Occipital lobe (tissue), 2 donors: ENCODE measurements around the gene ADARB2. TPM values are rescaled to one million over a fixed set of nuclear protein-coding genes. Genes with fewer than 3 reads are reported as not detected.
"Not testable (repeated sequence)": the region's sequence is repeated elsewhere in the genome, so short reads cannot be mapped to it uniquely, and the experiment has no call there.

Source experiments
- DNase-seq: peaks from one replicate; lab custom pipeline; 2025; lab: John Stamatoyannopoulos, UW
- total RNA-seq: library from RNA; depleted of rRNA; stranded (reverse); fragments of >200 nt; gene quantifications from one replicate; pipeline ENCODE4 v1.2.3, GENCODE V29; 2014

ADARB2 gene
- total RNA-seq, 1 donor from 2014 or later: 4.8 TPM

DNA sequence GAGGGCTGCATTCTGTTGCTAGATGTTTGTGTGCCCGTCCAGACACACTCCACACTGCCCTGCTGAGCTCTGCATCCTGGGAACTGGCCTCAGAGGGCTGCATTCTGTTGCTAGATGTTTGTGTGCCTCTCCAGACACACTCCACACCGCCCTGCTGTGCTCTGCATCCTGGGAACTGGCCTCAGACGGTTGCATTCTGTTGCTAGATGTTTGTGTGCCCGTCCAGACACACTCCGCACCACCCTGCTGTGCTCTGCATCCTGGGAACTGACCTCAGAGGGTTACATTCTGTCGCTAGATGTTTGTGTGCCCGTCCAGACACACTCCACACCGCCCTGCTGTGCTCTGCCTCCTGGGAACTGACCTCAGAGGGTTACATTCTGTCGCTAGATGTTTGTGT lies 120.6 kb downstream of the ADARB2 start:
- not testable (repeated sequence) for DNase-seq

DNA sequence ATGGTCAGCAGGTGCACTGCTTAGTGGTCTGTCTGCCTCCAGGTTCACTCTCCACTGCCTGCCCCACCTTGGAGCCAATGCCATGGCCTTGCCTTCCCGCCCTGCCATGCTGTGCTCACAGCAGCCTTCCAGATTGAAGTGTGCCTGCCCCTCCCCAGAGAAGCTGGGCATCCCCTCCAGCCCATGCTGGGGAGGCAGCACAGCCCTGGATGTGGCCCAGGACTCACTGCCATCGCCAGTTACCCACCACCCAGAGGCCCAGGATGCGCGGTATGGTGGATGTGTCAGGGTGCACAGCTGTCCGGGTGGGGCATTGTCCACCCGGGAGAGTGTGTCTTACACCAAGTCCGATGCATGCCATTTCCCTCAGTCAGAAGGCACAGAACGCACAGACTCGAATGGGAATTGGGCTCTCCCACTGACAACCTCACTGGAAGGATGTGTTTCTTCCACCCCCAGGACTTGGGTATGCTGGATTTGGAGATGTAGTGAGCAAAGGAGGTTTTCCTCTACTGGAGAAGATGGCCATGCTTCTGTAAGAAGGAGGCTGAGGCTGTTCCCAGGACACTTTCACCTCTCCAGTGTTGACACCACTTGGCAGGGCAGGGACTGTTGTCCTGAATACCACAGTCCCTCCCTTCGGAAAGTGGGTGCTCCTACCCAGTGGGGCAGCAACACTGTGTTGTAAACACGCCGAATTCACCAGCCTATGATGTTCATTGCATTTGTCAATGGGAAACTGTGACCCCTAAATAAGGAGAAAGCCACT lies 122.0 kb downstream of the ADARB2 start:
- DNase-seq: no peak

DNA sequence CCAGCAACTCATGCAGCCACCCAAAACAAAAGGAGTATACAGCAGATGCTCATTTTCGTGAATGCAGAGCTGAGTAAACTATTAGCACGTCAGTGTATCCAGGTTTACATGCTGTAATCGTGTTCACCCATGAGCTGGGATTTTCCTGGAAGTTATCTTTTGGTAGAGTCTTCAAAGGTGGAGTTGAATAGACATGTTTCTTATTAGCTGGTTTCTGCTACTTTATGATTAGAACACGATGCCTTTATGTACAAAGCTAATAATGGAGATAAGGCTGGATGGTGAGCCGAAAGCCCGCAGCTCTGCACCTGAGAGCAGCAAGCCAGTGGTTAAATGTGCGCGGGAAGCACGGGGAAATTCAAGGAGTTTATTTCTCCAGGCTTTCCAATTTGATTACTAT lies 123.8 kb downstream of the ADARB2 start:
- no peak for DNase-seq

DNA sequence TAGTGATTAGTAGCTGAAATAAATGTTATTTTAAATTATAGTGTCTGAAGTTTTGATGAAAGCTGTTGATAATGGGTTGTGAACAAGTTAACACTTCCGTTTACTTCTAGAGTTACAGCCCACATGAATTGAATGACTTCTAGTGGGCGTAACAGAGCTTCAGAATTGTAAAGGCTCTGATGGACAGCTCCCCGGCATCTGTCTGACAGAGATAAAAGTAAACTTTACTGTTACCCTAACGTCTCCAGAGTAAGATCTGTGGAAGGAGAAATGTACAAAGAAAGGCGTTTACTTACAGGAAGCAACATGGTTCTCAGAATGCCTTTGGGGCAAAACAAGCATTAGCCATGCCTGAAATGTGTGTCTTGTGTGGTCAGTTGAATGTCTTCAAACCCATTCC lies 124.4 kb downstream of the ADARB2 start:
- DNase-seq: no peak

DNA sequence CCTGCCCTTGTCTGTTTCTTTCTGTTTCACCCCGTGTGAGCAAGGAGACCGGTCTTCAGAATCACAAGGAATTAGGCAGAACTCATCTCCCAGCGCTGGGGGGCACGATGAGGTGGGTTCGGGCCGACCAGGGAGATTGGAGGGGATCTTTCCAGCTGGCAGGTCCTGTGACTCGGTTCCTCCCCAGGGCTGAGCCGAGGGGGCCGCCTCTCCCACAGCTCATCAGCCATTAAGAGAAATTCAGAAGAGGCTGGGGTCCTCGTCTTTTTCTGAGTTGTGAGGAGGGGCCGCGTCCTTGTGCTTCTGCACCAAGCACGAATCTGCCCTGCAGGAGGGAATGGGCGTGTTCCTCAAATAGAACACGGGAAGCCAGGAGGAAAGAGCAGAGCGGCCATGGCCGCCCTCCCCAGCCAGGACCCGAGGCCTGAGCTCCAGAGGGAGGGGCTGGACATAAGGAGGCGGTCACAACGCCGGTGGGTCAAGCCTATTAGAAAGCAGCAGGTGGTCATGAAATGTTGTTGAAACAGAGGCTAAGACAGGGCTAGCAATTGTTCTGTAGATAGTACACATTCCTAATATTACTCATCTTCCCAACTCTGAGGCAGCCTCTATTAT lies 125.3 kb downstream of the ADARB2 start:
- DNase-seq: no peak

DNA sequence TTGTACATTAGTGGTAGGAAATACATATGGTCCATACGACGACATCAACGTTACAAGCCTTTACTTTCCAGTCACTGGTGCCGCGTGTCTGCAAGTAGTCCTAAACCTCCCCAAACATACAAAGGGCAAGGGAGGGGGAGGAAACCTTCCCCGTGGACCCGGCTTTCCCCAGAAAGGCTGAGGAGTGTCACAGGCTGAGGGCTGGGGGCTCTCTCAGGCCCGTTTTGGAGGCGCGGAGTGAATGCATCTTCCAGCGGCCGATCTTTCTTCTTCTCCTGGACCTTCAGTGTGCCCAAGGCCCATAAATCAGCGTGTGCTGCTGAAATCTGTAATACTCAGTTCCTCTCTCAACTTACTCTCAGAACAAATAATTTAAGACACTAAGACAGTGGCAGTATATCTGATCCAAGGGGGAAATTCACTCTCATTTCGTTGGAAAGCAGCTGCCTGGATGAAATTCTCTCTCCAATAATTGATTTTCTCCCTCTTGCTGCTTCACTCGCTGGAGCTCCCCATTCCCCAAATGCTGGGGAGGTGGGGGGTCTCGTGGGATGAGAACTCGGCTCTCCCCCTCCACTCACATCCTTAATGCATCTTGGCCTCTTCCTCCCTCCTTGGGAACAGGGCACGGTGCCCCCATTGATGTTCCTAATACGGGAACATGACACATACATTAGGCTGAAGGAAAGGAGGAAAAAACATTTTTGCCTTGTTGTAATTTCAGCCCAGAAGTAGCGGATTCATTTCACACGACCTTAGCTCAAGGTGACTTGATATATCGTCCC lies 126.1 kb downstream of the ADARB2 start:
- DNase-seq: no peak

- DNase-seq: no peak
Measured at GRCh38 chr10:1609648-1609970, 127.7 kb downstream of the ADARB2 start.

GRCh38 chr10:1608851-1609647 lies 128.3 kb downstream of the ADARB2 start:
- DNase-seq: no peak

DNA sequence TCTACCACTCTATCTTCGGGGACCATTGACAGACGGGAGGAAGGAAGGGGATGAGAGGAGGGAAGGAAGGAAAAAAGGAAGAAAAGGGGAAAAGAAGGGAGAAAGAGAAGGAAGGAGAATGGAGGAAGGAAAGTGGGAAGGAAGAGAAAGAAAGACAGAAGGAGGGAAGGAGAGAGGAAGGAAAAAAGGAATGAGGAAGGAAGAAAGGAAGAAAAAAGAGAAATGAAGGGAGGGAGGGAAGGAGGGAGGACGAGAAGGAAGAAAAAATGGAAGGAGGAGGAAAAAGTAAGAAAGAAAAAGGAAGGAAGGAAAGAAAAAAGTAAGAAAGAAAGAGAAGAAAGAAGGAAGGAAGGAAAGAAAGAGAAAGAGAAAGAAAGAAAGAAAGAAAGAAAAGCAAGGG lies 128.9 kb downstream of the ADARB2 start:
- DNase-seq: no peak

DNA sequence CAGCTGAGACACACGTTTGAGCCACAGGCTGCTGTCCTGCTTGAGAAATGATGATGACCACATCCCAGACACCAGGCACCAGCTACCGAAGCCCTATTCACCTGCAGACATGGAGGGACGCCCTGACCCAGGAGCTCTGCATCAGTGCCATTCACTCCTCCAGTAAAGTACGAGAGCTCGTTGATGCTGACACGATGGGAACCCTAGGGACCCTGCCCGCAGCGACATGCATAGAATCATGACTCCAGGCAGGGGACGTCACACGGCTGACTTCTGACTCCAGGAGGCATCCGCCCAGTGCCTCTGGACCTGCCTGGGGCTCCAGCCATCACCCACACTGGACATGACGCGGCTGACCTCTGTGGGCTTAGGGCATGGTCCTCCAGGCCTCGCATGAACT lies 129.9 kb downstream of the ADARB2 start:
- DNase-seq: no peak

DNA sequence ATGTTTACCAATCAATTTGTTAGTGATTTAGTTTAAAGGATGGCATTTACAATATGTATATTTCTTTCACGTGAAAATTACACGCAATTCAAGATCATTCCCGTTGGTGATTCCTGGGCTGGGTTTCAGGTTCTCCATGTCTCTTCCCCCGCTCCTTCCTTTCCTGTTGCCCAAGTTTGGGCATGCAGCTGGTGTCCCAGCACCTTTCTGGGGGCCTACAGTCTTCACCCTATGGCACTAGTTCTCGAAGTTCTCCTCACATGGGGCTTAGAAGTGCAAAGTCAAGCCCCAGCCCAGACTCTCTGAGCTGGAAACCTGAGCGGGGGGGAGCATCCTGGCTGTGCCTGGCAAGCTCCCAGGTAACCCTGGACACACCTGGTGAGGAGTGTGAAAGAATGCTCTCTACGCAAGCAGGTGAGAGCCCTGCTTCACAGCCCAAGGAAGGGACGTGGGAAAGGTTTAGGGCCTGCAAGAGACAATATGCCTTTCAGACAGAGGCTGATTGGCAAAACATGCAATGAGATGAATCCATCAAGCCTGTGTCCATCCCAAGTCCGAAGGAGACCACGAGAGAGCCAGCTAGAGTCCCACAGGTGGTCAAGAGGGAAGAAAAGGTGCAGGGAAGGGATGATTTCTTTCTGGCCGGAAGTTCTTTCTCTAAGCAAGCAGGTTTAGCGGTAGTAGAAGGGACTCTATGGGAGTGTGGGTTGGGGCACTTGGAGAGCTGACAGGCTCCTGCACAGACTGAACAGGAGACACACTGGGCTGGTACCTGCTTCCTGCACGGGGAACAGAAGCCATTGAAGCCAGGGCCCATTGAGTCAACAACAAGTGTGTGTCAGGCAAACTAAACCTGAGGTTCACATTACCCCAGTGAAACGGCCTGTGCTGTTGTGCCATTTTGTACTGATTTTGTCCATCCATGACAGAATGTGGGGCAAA lies 131.1 kb downstream of the ADARB2 start:
- DNase-seq: no peak

GRCh38 chr10:1605121-1605520 lies 132.2 kb downstream of the ADARB2 start:
- no peak for DNase-seq

DNA sequence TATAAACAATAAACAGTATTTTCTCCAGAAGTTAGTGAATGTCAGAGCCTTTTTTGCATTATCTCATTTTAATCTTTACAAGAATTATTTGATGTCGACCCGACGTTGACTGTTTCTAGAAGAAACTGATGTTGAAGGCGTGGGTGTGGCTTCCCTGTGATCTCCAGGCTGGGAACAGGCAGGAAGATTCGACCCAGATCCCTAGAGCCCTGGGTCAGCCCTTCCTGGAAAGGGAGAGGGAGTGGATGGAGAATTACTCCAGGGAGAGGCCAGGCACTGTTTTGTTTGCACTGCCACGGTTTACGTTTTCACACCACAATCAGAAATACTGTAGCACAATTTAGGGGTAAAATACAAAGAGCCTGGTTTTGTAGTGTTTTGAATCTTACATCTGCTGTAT lies 133.1 kb downstream of the ADARB2 start:
- DNase-seq: no peak

DNA sequence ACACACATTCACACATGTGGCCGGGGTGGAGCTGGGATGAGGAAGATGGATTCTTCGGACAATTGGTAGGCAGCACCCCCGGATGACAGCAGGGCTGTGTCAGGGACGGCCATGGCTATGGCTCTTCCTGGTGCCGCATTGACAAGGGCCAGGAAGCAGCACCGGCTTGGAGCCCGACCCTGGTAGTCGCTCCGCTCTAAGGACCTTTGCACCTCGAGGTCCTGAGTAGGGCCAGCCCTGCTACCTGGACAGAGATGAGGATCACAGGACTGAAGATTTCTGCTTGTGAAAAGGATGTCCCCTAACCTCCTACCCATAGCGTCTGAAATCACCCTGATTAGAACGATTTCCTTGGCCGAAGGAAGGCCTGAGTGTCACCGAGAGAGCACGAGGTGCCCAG lies 134.1 kb downstream of the ADARB2 start:
- no peak for DNase-seq

- no peak for DNase-seq
Measured at GRCh38 chr10:1602037-1602484, 135.3 kb downstream of the ADARB2 start.

- DNase-seq: no peak
Measured at GRCh38 chr10:1601406-1601805, 135.9 kb downstream of the ADARB2 start.

DNA sequence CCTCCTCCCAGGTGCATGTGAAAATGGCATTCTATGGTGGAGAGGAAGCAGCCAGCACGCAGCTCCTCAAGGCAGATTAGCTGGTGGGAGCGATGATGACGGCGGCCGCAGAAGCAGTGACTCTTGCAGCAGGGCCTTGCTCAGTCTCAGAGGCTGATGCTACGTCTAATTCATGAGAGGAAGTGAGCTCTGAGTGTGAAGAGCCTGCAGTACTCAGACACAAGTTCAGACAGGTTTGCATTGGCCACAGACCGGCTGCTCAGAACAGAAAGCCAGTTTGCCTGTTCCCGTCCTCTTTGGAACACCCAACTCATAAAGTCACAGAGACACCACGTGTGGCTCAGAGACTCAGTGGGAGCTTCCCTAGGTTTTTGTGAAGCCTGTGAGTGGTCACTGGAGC lies 136.5 kb downstream of the ADARB2 start:
- no peak for DNase-seq

DNA sequence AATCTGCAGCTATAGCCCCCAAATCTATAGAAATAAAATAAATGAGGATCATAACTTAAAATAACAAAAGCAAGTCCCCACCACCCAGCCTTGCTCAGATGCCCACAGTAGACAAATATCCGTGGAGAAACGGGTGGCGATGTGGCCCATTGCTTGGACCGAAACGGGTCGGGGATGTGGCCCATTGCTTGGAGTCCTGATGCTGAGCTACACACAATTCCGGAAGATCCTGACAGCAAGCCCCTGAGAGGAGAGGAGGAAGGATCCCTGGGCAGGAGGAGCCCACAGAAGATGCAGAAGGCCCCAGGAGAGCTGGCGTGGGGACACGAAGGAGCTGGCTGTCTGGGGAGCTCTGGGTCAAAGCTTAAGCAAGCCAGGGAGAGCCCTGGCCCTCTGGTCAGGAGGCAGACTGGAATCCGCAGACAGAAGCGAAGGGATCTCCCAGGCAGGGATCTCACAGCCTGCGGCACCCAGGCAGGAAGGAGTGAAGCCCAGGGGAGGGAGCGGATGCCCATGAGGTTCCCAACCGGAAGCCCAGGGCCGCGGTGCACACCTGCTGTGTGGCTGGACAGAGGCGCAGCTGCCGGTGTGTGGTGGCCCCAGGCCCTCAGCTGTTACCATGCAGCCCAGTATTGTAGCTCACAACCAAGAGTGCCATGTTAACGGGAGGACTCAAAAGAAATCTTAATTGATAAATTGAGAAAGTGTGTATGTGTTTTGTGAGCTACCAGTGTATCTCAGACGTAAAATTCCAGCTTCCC lies 138.8 kb downstream of the ADARB2 start:
- DNase-seq: no peak

DNA sequence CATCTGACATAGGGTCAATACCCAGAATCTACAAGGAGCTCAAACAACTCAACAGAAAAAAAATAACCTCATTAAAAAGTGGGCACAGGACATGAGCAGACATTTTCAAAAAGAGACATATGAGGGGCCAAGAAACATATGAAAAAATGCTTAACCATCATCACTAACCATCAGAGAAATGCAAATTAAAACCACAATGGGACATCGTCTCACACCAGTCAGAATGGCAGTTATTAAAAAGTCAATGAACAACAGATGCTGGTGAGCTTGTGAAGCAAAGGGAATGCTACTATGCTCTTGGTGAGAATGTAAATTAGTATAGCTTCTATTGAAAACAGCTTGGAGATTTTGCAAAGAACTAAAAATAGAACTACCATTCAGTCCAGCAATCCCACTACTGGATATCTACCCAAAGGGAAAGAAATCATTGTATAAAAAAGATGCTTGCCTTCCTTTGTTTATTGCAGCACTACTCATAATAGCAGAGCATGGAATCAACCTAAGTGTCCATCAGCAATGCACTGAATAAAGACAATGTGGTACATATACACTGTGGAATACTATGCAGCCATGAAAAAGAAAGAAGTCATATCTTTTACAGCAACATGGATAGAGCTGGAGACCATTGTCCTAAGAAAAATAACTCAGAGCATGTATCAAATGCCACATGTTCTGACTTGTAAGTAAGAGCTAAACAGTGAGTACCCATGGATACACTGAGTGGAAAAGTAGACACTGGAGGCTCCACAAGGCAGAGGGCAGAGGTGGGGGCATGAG lies 139.8 kb downstream of the ADARB2 start:
- DNase-seq: no peak
